GM12864 (cell line): Measurements from ENCODE around the gene NFATC2.

Experiments used
- DNase-seq: peaks from one replicate; pipeline ENCODE4 v3.0.0-alpha.2; 2011; ENCODE audit warnings: low read depth
- H3K4me3 ChIP-seq: 2 replicates; pipeline ENCODE4 v1.5.1; 2011; ENCODE audit warnings: mild to moderate bottlenecking, low read depth, low read length, control low read depth
- TF ChIP-seq, protein P1 (sequence below): IDR thresholded peaks from 2 replicates; pipeline ENCODE4 v1.5.1; 2011; ENCODE audit warnings: low read depth, mild to moderate bottlenecking, moderate library complexity, low read length, control low read depth, inconsistent platforms; ENCODE audit errors: missing control alignments

NFATC2 gene

GRCh38 chr20:51426718-51427650, 115.5 kb downstream of the NFATC2 start:
- TF ChIP-seq, protein P1, sequence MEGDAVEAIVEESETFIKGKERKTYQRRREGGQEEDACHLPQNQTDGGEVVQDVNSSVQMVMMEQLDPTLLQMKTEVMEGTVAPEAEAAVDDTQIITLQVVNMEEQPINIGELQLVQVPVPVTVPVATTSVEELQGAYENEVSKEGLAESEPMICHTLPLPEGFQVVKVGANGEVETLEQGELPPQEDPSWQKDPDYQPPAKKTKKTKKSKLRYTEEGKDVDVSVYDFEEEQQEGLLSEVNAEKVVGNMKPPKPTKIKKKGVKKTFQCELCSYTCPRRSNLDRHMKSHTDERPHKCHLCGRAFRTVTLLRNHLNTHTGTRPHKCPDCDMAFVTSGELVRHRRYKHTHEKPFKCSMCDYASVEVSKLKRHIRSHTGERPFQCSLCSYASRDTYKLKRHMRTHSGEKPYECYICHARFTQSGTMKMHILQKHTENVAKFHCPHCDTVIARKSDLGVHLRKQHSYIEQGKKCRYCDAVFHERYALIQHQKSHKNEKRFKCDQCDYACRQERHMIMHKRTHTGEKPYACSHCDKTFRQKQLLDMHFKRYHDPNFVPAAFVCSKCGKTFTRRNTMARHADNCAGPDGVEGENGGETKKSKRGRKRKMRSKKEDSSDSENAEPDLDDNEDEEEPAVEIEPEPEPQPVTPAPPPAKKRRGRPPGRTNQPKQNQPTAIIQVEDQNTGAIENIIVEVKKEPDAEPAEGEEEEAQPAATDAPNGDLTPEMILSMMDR: no peak
- no peak overlapping the region for H3K4me3 ChIP-seq
- no peak for DNase-seq

DNA sequence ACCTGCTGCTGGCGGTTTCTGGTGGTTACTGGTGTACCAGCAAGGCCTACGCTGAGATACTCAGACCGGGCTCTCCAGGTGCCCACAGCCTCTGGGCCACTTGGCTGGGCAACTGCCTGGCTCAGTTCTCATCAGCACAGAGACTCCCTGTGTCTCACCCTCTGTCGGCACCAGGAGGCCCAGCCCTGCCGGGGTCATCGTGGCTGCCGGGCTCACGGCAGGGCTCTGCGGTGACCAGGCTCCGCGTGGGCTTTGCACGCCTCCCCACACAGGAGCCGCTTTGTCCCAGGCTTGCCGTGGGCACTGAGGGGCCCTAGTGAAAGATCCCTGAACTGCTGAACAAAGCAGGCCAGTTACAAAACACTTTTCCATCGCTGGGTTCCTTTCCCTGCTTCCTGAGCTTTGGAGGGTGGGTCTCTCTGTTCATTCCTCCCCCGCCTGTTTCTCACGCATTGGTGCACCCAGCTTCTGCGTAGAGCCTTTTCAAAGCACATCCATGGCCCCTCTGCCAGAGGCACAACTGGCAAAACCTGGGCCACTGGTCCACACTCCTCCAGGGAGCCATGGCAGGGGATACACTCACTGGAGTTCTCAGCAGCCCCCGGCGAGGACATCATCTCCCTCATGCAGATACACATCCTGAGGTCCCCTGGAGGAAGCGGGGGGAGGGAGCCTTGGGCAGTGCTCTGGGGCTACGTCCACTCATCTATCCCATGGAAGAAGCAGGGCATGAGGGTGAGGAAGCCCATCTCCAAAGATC, 117.0 kb downstream of the NFATC2 start:
- TF ChIP-seq, protein P1: no peak
- H3K4me3 ChIP-seq: no peak overlapping the region
- DNase-seq: no peak

DNA sequence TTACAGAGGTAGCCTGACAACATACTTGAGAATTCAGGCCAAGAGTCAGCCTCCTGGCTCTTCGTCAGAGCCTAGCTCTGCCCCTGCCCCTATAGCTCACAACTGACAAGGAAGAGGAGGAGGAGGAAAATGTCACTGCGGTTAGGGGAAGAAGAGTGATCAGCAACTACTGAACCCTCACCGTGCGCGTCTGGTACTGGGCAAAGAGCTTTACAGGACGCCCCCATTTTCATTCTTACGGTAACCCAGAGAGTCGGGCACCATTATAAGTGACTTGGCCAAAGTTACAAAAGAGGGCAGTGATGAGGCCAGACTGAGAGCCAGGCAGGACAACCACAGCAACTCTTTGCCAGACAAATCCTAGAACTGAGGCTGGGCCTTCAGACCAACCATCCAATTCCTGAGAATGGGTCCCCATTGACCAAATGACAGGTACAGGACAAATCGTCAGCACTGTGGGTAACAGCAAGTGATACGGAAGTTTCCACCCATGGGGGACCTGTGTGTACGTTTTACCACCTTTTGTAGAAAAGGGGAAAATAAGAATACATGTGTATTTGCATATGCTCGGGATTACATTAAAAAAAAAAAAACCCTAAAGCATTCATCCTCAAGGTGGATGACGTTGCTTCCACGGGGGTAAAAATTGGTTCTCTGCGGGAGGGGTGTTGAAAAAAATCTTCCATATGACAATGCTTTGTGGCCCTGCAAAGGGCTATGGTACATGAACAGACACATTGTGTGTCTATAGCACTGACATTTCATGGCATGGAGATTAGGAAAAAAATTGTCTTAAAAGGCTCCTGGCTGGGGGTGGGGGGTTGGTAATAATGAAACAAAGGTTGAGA, 118.0 kb downstream of the NFATC2 start:
- no peak overlapping the region for H3K4me3 ChIP-seq
- DNase-seq: no peak
- TF ChIP-seq, protein P1: no peak

GRCh38 chr20:51423810-51424209, 118.7 kb downstream of the NFATC2 start:
- no peak for DNase-seq
- TF ChIP-seq, protein P1: no peak
- no peak overlapping the region for H3K4me3 ChIP-seq

GRCh38 chr20:51423290-51423667, 119.2 kb downstream of the NFATC2 start:
- H3K4me3 ChIP-seq: no peak overlapping the region
- TF ChIP-seq, protein P1: no peak
- peak; percentile 37 for DNase-seq

DNA sequence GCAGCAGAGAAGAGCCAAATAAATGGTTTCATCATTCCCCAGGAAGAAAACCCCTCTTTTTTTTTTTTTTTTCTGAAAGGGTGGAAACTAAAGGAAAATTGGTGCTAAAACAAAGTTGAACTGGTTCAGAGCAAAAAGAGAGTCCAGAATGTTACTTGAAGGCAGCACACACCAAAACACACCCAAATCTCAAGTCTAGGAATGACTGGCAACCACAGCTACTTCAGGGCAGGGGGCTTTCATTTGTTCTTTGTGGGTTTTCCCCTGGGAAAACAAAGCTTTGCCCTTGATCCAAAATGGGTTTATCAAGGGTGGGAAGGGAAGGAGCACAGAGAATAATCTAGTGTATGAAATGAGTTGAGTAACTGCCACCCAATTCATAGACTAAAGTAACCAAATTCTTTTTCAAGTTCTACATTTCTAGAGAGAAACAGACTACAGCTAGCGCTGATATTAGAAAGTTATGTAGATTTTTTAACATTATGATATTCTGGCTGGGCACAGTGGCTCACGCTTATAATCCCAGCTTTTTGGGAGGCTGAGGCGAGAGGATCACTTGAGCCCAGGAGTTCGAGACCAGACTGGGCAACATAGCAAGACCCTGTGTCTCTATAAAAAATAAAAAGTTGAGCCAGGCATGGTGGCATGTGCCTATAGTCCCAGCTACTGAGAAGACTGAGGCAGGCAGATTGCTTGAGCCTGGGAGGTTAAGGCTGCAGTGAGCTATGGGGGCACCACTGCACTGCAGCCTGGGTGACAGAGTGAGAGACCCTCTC, 119.8 kb downstream of the NFATC2 start:
- TF ChIP-seq, protein P1: no peak
- no peak overlapping the region for H3K4me3 ChIP-seq
- no peak for DNase-seq
